ENCODE results near the gene TPST1. TPM values are rescaled to one million over a fixed set of nuclear protein-coding genes. Genes with fewer than 3 reads are reported as not detected.

The TPST1 gene
- total and polyA plus RNA-seq, 2 of the 8 experiments (the other 6 are each of a cell fraction or from before 2014, with no cell fraction given): 8.2 to 18.4 TPM

DNA sequence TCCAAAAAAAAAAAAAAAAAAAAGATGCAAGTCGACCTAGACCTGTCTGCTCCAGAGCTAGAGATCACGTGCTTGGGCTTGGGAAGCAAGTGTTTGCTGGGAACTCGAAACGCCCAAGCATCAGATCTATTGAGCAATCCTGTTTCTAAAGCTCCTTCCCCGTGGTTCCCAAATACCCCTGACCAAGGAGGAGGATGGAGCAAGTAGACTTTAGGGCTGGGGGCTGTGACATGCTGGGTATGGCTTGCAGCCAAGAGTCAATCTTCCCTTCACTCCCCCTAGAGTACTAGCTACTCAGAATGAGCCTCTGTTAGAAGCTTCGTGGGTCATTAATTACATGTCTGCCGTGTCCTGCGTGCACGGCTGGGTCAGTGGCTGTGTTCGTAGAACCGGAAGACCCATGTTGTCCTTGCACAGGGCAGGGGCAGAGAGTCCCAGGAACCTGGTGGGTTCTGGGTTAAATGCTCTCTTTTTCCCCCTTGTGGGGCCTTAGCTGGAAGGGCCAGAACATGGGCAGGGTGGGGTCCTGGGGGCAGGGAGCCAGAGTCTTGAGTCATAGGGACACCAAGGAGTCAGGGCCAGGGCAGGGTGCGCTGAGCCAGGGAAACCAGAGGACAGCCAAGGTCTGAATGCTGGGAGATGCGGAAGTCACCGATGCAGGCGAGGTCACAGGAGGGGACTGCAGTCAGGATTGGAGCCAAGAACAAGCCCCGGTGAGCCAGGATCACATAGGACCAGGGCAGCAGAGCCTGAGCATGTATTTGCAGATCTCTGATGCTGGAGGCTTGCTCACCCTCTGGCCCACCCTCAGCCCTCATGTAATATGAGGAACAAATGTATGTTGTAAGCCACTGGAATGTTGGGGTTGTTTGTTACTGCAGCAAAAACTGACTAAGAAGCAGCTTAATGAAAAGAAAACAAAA lies 34.6 kb upstream of the TPST1 start:
- H3K14ac ChIP-seq (ENCODE audit: insufficient read length): no peak overlapping the region
- TF ChIP-seq SIN3A (conservative IDR thresholded peaks at IDR 0.05 in 1 of 2, IDR thresholded peaks at IDR 0.05 in 1 of 2; ENCODE audit: low read depth in 1 of 2, low read length in 2 of 2) (no peak), RBBP5 (IDR thresholded peaks at IDR 0.05; ENCODE audit: borderline replicate concordance, low read depth, low read length) (no peak)
- no peak overlapping the region for H3K27ac ChIP-seq (ENCODE audit: low read depth, low read length)
- H4K5ac ChIP-seq (ENCODE audit: insufficient read length, low read depth, low read length): no peak overlapping the region
- no peak overlapping the region for H3K4me3 ChIP-seq (ENCODE audit: extremely low read depth in 1 of 4, insufficient read depth in 2 of 4, low read depth in 3 of 4, low read length in 4 of 4)
- H2AK5ac ChIP-seq (ENCODE audit: low read depth, low read length): no peak overlapping the region
- H2BK120ac ChIP-seq (replicated peaks; ENCODE audit: low read depth, low read length): no peak overlapping the region
- no peaks in the 10 kb centered on the region for H3K79me2 ChIP-seq (ENCODE audit: control insufficient read depth in 1 of 2, insufficient read depth in 2 of 2, low read length in 2 of 2)
- 81% methylated on average over 14 of the region's 16 CpGs; no CpG with 5 or more reads in 1 of the 2 experiments for WGBS, 2 experiments (ENCODE audit: extremely low coverage in 1 of 2, insufficient coverage in 1 of 2, insufficient read length in 1 of 2, insufficient replicate concordance in 2 of 2, low coverage in 1 of 2, low lambda C conversion rate in 2 of 2, missing lambda C conversion rate in 1 of 2)
- H3K27me3 ChIP-seq (replicated peaks in 1 of 4; ENCODE audit: control insufficient read depth in 3 of 4, extremely low read depth in 1 of 4, insufficient read depth in 3 of 4, low read length in 3 of 4): no peaks in the 10 kb centered on the region
- H3K4me1 ChIP-seq (replicated peaks in 1 of 4; ENCODE audit: control insufficient read depth in 3 of 4, insufficient read depth in 4 of 4, low read length in 3 of 4): no peaks in the 10 kb centered on the region; a peak in 1 of 7 replicates
- no peak overlapping the region for H3K23ac ChIP-seq (ENCODE audit: insufficient read length)
- no peaks in the 10 kb centered on the region for H3K36me3 ChIP-seq (ENCODE audit: control insufficient read depth in 2 of 4, insufficient read depth in 4 of 4, low read length in 3 of 4)
- FAIRE-seq (no peak), DNase-seq (ENCODE audit: low read depth in 1 of 2, low spot score in 2 of 2) (no peak)
- no peak overlapping the region for H4K91ac ChIP-seq (replicated peaks; ENCODE audit: insufficient read length, low read length)
- H3K9me3 ChIP-seq (ENCODE audit: insufficient read depth in 2 of 2, low read depth in 1 of 2, low read length in 1 of 2): no peaks in the 10 kb centered on the region
- no peak overlapping the region for H2AFZ ChIP-seq (ENCODE audit: low read length)
- H3K4ac ChIP-seq (replicated peaks; ENCODE audit: insufficient read length, low read depth, low read length): no peak overlapping the region
- H2BK5ac ChIP-seq (ENCODE audit: low read depth, low read length): no peak overlapping the region
- H3K56ac ChIP-seq (replicated peaks; ENCODE audit: insufficient read length, low read depth, low read length): no peak overlapping the region
- H3K4me2 ChIP-seq (ENCODE audit: insufficient read depth in 1 of 2, low read depth in 2 of 2, low read length in 2 of 2): no peak overlapping the region
- no peak overlapping the region for H2BK15ac ChIP-seq (ENCODE audit: low read length)
- POLR2A ChIA-PET (ENCODE audit: partially characterized antibody): no interaction called here
- H3K18ac ChIP-seq (ENCODE audit: extremely low read depth, low read length): no peak overlapping the region
- no peaks in the 10 kb centered on the region for H3K23me2 ChIP-seq (ENCODE audit: low read depth, low read length)
- no peaks in the 10 kb centered on the region for H4K20me1 ChIP-seq (replicated peaks in 1 of 2; ENCODE audit: control insufficient read depth in 1 of 2, insufficient read depth in 2 of 2, low read length in 2 of 2)
- no peaks in the 10 kb centered on the region for H3K79me1 ChIP-seq (ENCODE audit: low read depth, low read length)
- no peak overlapping the region for H3K9ac ChIP-seq (replicated peaks in 1 of 4; ENCODE audit: extremely low read depth in 1 of 4, low read depth in 3 of 4, low read length in 3 of 4)
- CTCF ChIA-PET (ENCODE audit: partially characterized antibody): no interaction called here
- no peak overlapping the region for H2BK20ac ChIP-seq (ENCODE audit: low read length)
- no peak overlapping the region for H4K8ac ChIP-seq (ENCODE audit: extremely low read depth, insufficient read depth, low read length)
- no peak overlapping the region for H2BK12ac ChIP-seq (ENCODE audit: low read depth, low read length)

Data from H1 (cell line).